Spinal cord (tissue), 10 donors: ENCODE results near the gene TRPM3. TPM values are rescaled to one million over a fixed set of nuclear protein-coding genes. Genes with fewer than 3 reads are reported as not detected.

ENCODE experiments used
- DNase-seq, 6 donors: peaks; one replicate each; pipeline versions ENCODE4 v3.0.0 to v3.0.0-alpha.2; 2013 to 2015; ENCODE audit warnings: low spot score in 6 of 6, low read depth in 4 of 6
- H3K27ac ChIP-seq: one replicate; pipeline ENCODE4 v1.5.1; 2013; ENCODE audit warnings: low read depth, low read length, control low read depth
- H3K27me3 ChIP-seq: one replicate; pipeline ENCODE4 v1.6.1; 2013; ENCODE audit warnings: low read length; ENCODE audit not compliant: control insufficient read depth, insufficient read depth
- H3K36me3 ChIP-seq: one replicate; pipeline ENCODE4 v1.6.1; 2013; ENCODE audit warnings: low read length; ENCODE audit not compliant: control insufficient read depth, insufficient read depth
- H3K4me1 ChIP-seq: one replicate; pipeline ENCODE4 v1.6.1; 2013; ENCODE audit warnings: low read length; ENCODE audit not compliant: control insufficient read depth, insufficient read depth
- H3K4me3 ChIP-seq: one replicate; pipeline ENCODE4 v1.5.1; 2013; ENCODE audit warnings: low read depth, low read length, control low read depth
- H3K9me3 ChIP-seq: one replicate; pipeline ENCODE4 v1.6.1; 2013; ENCODE audit warnings: low read length; ENCODE audit not compliant: control insufficient read depth, insufficient read depth
- WGBS: methylation state at CpG from one replicate; pipeline ENCODE4 v1.1.5; 2013; ENCODE audit warnings: missing lambda C conversion rate; ENCODE audit not compliant: insufficient coverage; 5-methylcytosine and 5-hydroxymethylcytosine counted together
- polyA plus RNA-seq, 2 donors: library from polyadenylated mRNA; unstranded; fragments of 120-200 nt; gene quantifications; one replicate each; pipeline ENCODE4 v1.2.1, GENCODE V29; 2013; ENCODE audit not compliant: insufficient read length in 2 of 2
- total RNA-seq, 2 donors: library from RNA; depleted of rRNA in 1 of 2; stranded (reverse); fragments of 120-200 nt in 1 of 2; fragments of >200 nt in 1 of 2; gene quantifications; one replicate each; pipeline versions ENCODE4 v1.2.3 to v1.2.4, GENCODE V29; 2013 to 2014
- donor health status: healthy.

TRPM3 gene
- total and polyA plus RNA-seq, 4 donors, result 16.7 to 198 (median 37.6) TPM

GRCh38 chr9:70504834-70505233 lies 616.6 kb downstream of the TRPM3 start:
- Histone ChIP-seq H3K36me3 (no peaks in the 10 kb centered on the region), H3K4me3 (no peak overlapping the region), H3K27me3 (no peaks in the 10 kb centered on the region), H3K27ac (no peak overlapping the region), H3K4me1 (no peaks in the 10 kb centered on the region), H3K9me3 (no peaks in the 10 kb centered on the region)
- DNase-seq, result no peak
- WGBS, result no CpG with 5 or more reads among the region's 4 CpGs

- H3K36me3 ChIP-seq, result no peaks in the 10 kb centered on the region
- no CpG with 5 or more reads among the region's 1 CpG for WGBS
- H3K27ac ChIP-seq, result no peak overlapping the region
- DNase-seq, result no peak
- H3K4me1 ChIP-seq, result no peaks in the 10 kb centered on the region
- no peaks in the 10 kb centered on the region for H3K9me3 ChIP-seq
- H3K4me3 ChIP-seq, result no peak overlapping the region
- H3K27me3 ChIP-seq, result no peaks in the 10 kb centered on the region
Measured at GRCh38 chr9:70502690-70503089, 618.7 kb downstream of the TRPM3 start.

- Histone ChIP-seq H3K4me3 (no peak overlapping the region), H3K4me1 (no peaks in the 10 kb centered on the region), H3K27ac (no peak overlapping the region), H3K27me3 (no peaks in the 10 kb centered on the region), H3K36me3 (no peaks in the 10 kb centered on the region), H3K9me3 (no peaks in the 10 kb centered on the region)
- DNase-seq, result no peak
- no CpG with 5 or more reads among the region's 1 CpG for WGBS
Measured at GRCh38 chr9:70500793-70501192, 620.6 kb downstream of the TRPM3 start.

- H3K27me3 ChIP-seq, result peaks cover 1% of the 10 kb centered on the region
- no peaks in the 10 kb centered on the region for H3K9me3 ChIP-seq
- H3K4me1 ChIP-seq, result no peaks in the 10 kb centered on the region
- no peak for DNase-seq
- no CpG with 5 or more reads among the region's 1 CpG for WGBS
- no peak overlapping the region for H3K4me3 ChIP-seq
- H3K27ac ChIP-seq, result no peak overlapping the region
- H3K36me3 ChIP-seq, result no peaks in the 10 kb centered on the region
Measured at GRCh38 chr9:70499621-70500020, 621.8 kb downstream of the TRPM3 start.

GRCh38 chr9:70498866-70499265 lies 622.6 kb downstream of the TRPM3 start:
- Histone ChIP-seq H3K9me3 (no peaks in the 10 kb centered on the region), H3K27ac (no peak overlapping the region), H3K27me3 (peaks cover 2% of the 10 kb centered on the region), H3K36me3 (no peaks in the 10 kb centered on the region), H3K4me1 (no peaks in the 10 kb centered on the region), H3K4me3 (no peak overlapping the region)
- WGBS, result no CpG with 5 or more reads among the region's 3 CpGs
- DNase-seq, result no peak

GRCh38 chr9:70496244-70496643 lies 625.2 kb downstream of the TRPM3 start:
- WGBS, result 100% methylated on average over 1 of the region's 2 CpGs
- Histone ChIP-seq H3K36me3 (no peaks in the 10 kb centered on the region), H3K4me1 (peaks cover 17% of the 10 kb centered on the region), H3K9me3 (no peaks in the 10 kb centered on the region), H3K27ac (no peak overlapping the region), H3K27me3 (peaks cover 2% of the 10 kb centered on the region), H3K4me3 (no peak overlapping the region)
- no peak for DNase-seq

GRCh38 chr9:70495514-70495913 lies 625.9 kb downstream of the TRPM3 start:
- H3K4me3 ChIP-seq, result no peak overlapping the region
- WGBS, result 90% methylated on average over 6 of the region's 6 CpGs

GRCh38 chr9:70494221-70494620 lies 627.2 kb downstream of the TRPM3 start:
- no peak overlapping the region for H3K4me3 ChIP-seq
- peaks cover 2% of the 10 kb centered on the region for H3K27me3 ChIP-seq
- no peaks in the 10 kb centered on the region for H3K36me3 ChIP-seq
- H3K27ac ChIP-seq, result no peak overlapping the region
- WGBS, result 74% methylated on average over 5 of the region's 5 CpGs
- H3K4me1 ChIP-seq, result peaks cover 17% of the 10 kb centered on the region
- H3K9me3 ChIP-seq, result no peaks in the 10 kb centered on the region
- DNase-seq, result no peak

More at GRCh38 chr9:70495514-70495913, 625.9 kb downstream of the TRPM3 start:
- Histone ChIP-seq H3K36me3 (no peaks in the 10 kb centered on the region), H3K27ac (no peak overlapping the region), H3K27me3 (peaks cover 2% of the 10 kb centered on the region), H3K4me1 (peaks cover 17% of the 10 kb centered on the region), H3K9me3 (no peaks in the 10 kb centered on the region)
- DNase-seq, result no peak

GRCh38 chr9:70493029-70493428 lies 628.4 kb downstream of the TRPM3 start:
- Histone ChIP-seq H3K36me3 (no peaks in the 10 kb centered on the region), H3K27me3 (peaks cover 2% of the 10 kb centered on the region), H3K4me1 (peaks cover 17% of the 10 kb centered on the region), H3K9me3 (no peaks in the 10 kb centered on the region), H3K27ac (no peak overlapping the region), H3K4me3 (no peak overlapping the region)
- WGBS, result 69% methylated on average over 6 of the region's 9 CpGs
- DNase-seq, result no peak

GRCh38 chr9:70492319-70492777 lies 629.1 kb downstream of the TRPM3 start:
- Histone ChIP-seq H3K9me3 (no peaks in the 10 kb centered on the region), H3K27me3 (peaks cover 2% of the 10 kb centered on the region), H3K4me1 (peaks cover 17% of the 10 kb centered on the region), H3K36me3 (no peaks in the 10 kb centered on the region), H3K4me3 (no peak overlapping the region), H3K27ac (no peak overlapping the region)
- no peak for DNase-seq
- WGBS, result 27% methylated on average over 1 of the region's 2 CpGs
